ENCODE data around the gene INTS11. TPM values are rescaled to one million over a fixed set of nuclear protein-coding genes. Genes with fewer than 3 reads are reported as not detected.

The INTS11 gene
- polyA plus RNA-seq, 3 donors = 46.2 to 154 (median 49.6) TPM

GRCh38 chr1:1264868-1265272, 59.6 kb downstream of the INTS11 start:
- Histone ChIP-seq H3K4me2 (replicated peaks; ENCODE audit: extremely low read depth, low read length, poor library complexity, severe bottlenecking) (no peak overlapping the region), H3K4me3 (replicated peaks in 1 of 3; ENCODE audit: low read depth in 2 of 3, low read length in 3 of 3) (no peak overlapping the region), H4K20me1 (ENCODE audit: insufficient read depth, low read length) (peaks cover 91% of the 10 kb centered on the region), H3K36me3 (replicated peaks in 1 of 2; ENCODE audit: control insufficient read depth in 1 of 2, insufficient read depth in 2 of 2, low read length in 2 of 2) (peaks cover 60 to 81% of the 10 kb centered on the region in 2 donors), H3K9ac (ENCODE audit: insufficient read depth, low read length, poor library complexity, severe bottlenecking) (no peak overlapping the region), H3K27ac (ENCODE audit: low read depth in 1 of 2, low read length in 2 of 2) (no peak overlapping the region), H3K9me3 (replicated peaks in 1 of 2; ENCODE audit: control insufficient read depth in 1 of 2, insufficient read depth in 1 of 2, low read length in 2 of 2) (no peaks in the 10 kb centered on the region), H3K27me3 (ENCODE audit: control insufficient read depth in 2 of 2, insufficient read depth in 2 of 2, low read length in 2 of 2) (no peaks in the 10 kb centered on the region), H2AFZ (ENCODE audit: insufficient read depth, low read depth, low read length, poor library complexity, severe bottlenecking) (no peak overlapping the region), H3K79me2 (ENCODE audit: insufficient read depth, low read length) (peaks cover 52% of the 10 kb centered on the region), H3K4me1 (ENCODE audit: control insufficient read depth in 1 of 2, insufficient read depth in 2 of 2, low read length in 2 of 2) (peaks cover 12 to 15% of the 10 kb centered on the region in 2 donors)
- Mint-ChIP-seq H3K27me3 (ENCODE audit: low read depth in 3 of 3) (no peaks in the 10 kb centered on the region), H3K27ac (no peak overlapping the region), H3K4me1 (peaks cover 19% of the 10 kb centered on the region), H3K4me3 (no peak overlapping the region), H3K36me3 (peaks cover 51 to 81% of the 10 kb centered on the region in 2 donors), H3K9me3 (no peaks in the 10 kb centered on the region)
- WGBS (ENCODE audit: insufficient coverage) = 96% methylated on average over 9 of the region's 10 CpGs
- no peak for TF ChIP-seq CTCF (IDR thresholded peaks at IDR 0.05)
- intact Hi-C loops (cut with micrococcal nuclease) = no loop called here
- no peak for DNase-seq

GRCh38 chr1:1264026-1264425, 60.4 kb downstream of the INTS11 start:
- Histone ChIP-seq H3K27me3 (ENCODE audit: control insufficient read depth in 2 of 2, insufficient read depth in 2 of 2, low read length in 2 of 2) (no peaks in the 10 kb centered on the region), H3K4me2 (replicated peaks; ENCODE audit: extremely low read depth, low read length, poor library complexity, severe bottlenecking) (no peak overlapping the region), H3K36me3 (replicated peaks in 1 of 2; ENCODE audit: control insufficient read depth in 1 of 2, insufficient read depth in 2 of 2, low read length in 2 of 2) (peaks cover 69 to 89% of the 10 kb centered on the region in 2 donors), H3K27ac (ENCODE audit: low read depth in 1 of 2, low read length in 2 of 2) (no peak overlapping the region), H3K4me1 (ENCODE audit: control insufficient read depth in 1 of 2, insufficient read depth in 2 of 2, low read length in 2 of 2) (peaks cover 15 to 18% of the 10 kb centered on the region in 2 donors), H3K79me2 (ENCODE audit: insufficient read depth, low read length) (peaks cover 44% of the 10 kb centered on the region), H3K4me3 (replicated peaks in 1 of 3; ENCODE audit: low read depth in 2 of 3, low read length in 3 of 3) (no peak overlapping the region), H3K9ac (ENCODE audit: insufficient read depth, low read length, poor library complexity, severe bottlenecking) (no peak overlapping the region), H4K20me1 (ENCODE audit: insufficient read depth, low read length) (peaks cover 91% of the 10 kb centered on the region), H2AFZ (ENCODE audit: insufficient read depth, low read depth, low read length, poor library complexity, severe bottlenecking) (no peak overlapping the region), H3K9me3 (replicated peaks in 1 of 2; ENCODE audit: control insufficient read depth in 1 of 2, insufficient read depth in 1 of 2, low read length in 2 of 2) (no peaks in the 10 kb centered on the region)
- intact Hi-C loops (cut with micrococcal nuclease) = no loop called here
- Mint-ChIP-seq H3K36me3 (peaks cover 57 to 85% of the 10 kb centered on the region in 2 donors), H3K9me3 (peaks cover 0 to 2% (median 0%) of the 10 kb centered on the region in 7 donors), H3K4me3 (no peak overlapping the region), H3K27me3 (ENCODE audit: low read depth in 3 of 3) (peaks cover 0 to 2% (median 0%) of the 10 kb centered on the region in 3 donors), H3K4me1 (peaks cover 22% of the 10 kb centered on the region), H3K27ac (peak overlapping the region in 2 of 7 donors; percentile 21 to 63)
- no peak for TF ChIP-seq CTCF (IDR thresholded peaks at IDR 0.05)
- 99% methylated on average over 9 of the region's 9 CpGs for WGBS (ENCODE audit: insufficient coverage)
- DNase-seq = no peak
